ENCODE measurements around the gene PIAS3. TPM values are rescaled to one million over a fixed set of nuclear protein-coding genes. Genes with fewer than 3 reads are reported as not detected.
A peak's percentile ranks its signal among the peaks of the same experiment; 100 is the strongest.

PIAS3 gene
- total RNA-seq, 1 donor from 2014 or later: 44.4 TPM

- Histone ChIP-seq H3K4me3 (peak overlapping the region in 1 of 2 donors; percentile 14), H3K36me3 (peaks cover 9 to 29% of the 10 kb centered on the region in 2 donors), H3K27ac (peak overlapping the region; percentile 92 to 98), H3K4me1 (peaks cover 14 to 40% of the 10 kb centered on the region in 2 donors), H3K9me3 (no peaks in the 10 kb centered on the region), H3K27me3 (no peaks in the 10 kb centered on the region)
- intact Hi-C loops (cut with DNase I): loop anchor here (5.0 kb wide), 2 partner anchors 86 to 121 kb away; no protein-coding TSS in a partner anchor
- DNase-seq (ENCODE audit: low spot score in 2 of 2): no peak
- no peak for TF ChIP-seq CTCF (IDR thresholded peaks at IDR 0.05)
Measured at GRCh38 chr1:145891143-145891542, 32.3 kb upstream of the PIAS3 start.

- Histone ChIP-seq H3K9me3 (no peaks in the 10 kb centered on the region), H3K4me3 (no peak overlapping the region), H3K27ac (peak overlapping the region; percentile 92 to 98), H3K36me3 (peaks cover 0 to 19% of the 10 kb centered on the region in 2 donors), H3K27me3 (no peaks in the 10 kb centered on the region), H3K4me1 (peaks cover 19 to 44% of the 10 kb centered on the region in 2 donors)
- no peak for TF ChIP-seq CTCF (IDR thresholded peaks at IDR 0.05)
- no peak for DNase-seq (ENCODE audit: low spot score in 2 of 2)
- intact Hi-C loops (cut with DNase I): loop anchor here (5.0 kb wide), 2 partner anchors 88 to 123 kb away; no protein-coding TSS in a partner anchor
Measured at GRCh38 chr1:145889722-145890121, 30.8 kb upstream of the PIAS3 start.

- H3K27ac ChIP-seq: peak overlapping the region; percentile 48 to 63
Measured at GRCh38 chr1:145887631-145888030, 28.8 kb upstream of the PIAS3 start.

GRCh38 chr1:145886816-145887215 lies 27.9 kb upstream of the PIAS3 start:
- Histone ChIP-seq H3K4me3 (peak overlapping the region in 1 of 2 donors; percentile 70), H3K9me3 (no peaks in the 10 kb centered on the region), H3K4me1 (peaks cover 12 to 31% of the 10 kb centered on the region in 2 donors), H3K36me3 (peaks cover 0 to 7% of the 10 kb centered on the region in 2 donors), H3K27me3 (no peaks in the 10 kb centered on the region), H3K27ac (peak overlapping the region; percentile 48 to 63)
- intact Hi-C loops (cut with DNase I): no loop called here
- no peak for TF ChIP-seq CTCF (IDR thresholded peaks at IDR 0.05)
- no peak for DNase-seq (ENCODE audit: low spot score in 2 of 2)

More at GRCh38 chr1:145887631-145888030, 28.8 kb upstream of the PIAS3 start:
- no peaks in the 10 kb centered on the region for H3K27me3 ChIP-seq
- intact Hi-C loops (cut with DNase I): no loop called here
- DNase-seq (ENCODE audit: low spot score in 2 of 2): no peak
- H3K4me3 ChIP-seq: no peak overlapping the region
- H3K36me3 ChIP-seq: peaks cover 0 to 7% of the 10 kb centered on the region in 2 donors
- no peak for TF ChIP-seq CTCF (IDR thresholded peaks at IDR 0.05)
- no peaks in the 10 kb centered on the region for H3K9me3 ChIP-seq
- peaks cover 17 to 35% of the 10 kb centered on the region in 2 donors for H3K4me1 ChIP-seq

GRCh38 chr1:145886390-145886789 lies 27.5 kb upstream of the PIAS3 start:
- Histone ChIP-seq H3K27ac (peak overlapping the region; percentile 48 to 63), H3K4me1 (peaks cover 10 to 27% of the 10 kb centered on the region in 2 donors), H3K4me3 (peak overlapping the region; percentile 69 to 70), H3K36me3 (peaks cover 0 to 7% of the 10 kb centered on the region in 2 donors), H3K27me3 (no peaks in the 10 kb centered on the region), H3K9me3 (no peaks in the 10 kb centered on the region)
- intact Hi-C loops (cut with DNase I): no loop called here
- DNase-seq (ENCODE audit: low spot score in 2 of 2): no peak
- no peak for TF ChIP-seq CTCF (IDR thresholded peaks at IDR 0.05)

All from ascending aorta (tissue), 2 donors.